K562 (cell line): ENCODE measurements around the gene PAFAH2. TPM values are rescaled to one million over a fixed set of nuclear protein-coding genes. Genes with fewer than 3 reads are reported as not detected.
A peak's percentile ranks its signal among the peaks of the same experiment; 100 is the strongest.

Experiments used
- CHD1 ChIP-seq: fragments of 200-600 bp; sonication (generic); IDR thresholded peaks from one replicate; pipeline ENCODE4 v1.6.1; 2012; ENCODE audit warnings: mild to moderate bottlenecking, moderate library complexity, low read length, inconsistent platforms
- DNMT1 ChIP-seq: fragments of 450-650 bp; IDR thresholded peaks from 2 replicates; pipeline ENCODE4 v1.6.1; 2016; ENCODE audit warnings: antibody characterized with exemption, mild to moderate bottlenecking
- FIP1L1 ChIP-seq: fragments of 200-400 bp; formaldehyde crosslinking; IDR thresholded peaks from 2 replicates; pipeline ENCODE4 v1.6.1; 2018; ENCODE audit warnings: mild to moderate bottlenecking, low read depth, low read length; ENCODE audit not compliant: poor library complexity, severe bottlenecking
- HDAC1 ChIP-seq, 2 experiments: fragments of 450-650 bp; IDR thresholded peaks; 2 replicates each; pipeline ENCODE4 v1.6.1; 2016 to 2017; ENCODE audit warnings: inconsistent platforms in 1 of 2, mild to moderate bottlenecking in 1 of 2, moderate library complexity in 1 of 2
- JUND ChIP-seq, 2 experiments: IDR thresholded peaks; 2 replicates in 1 of 2; 3 replicates in 1 of 2; pipeline ENCODE4 v1.6.1; 2011; ENCODE audit warnings: borderline replicate concordance in 2 of 2, low read depth in 2 of 2, low read length in 2 of 2, improper control_type of control experiment in 1 of 2, missing biosample characterization in 1 of 2, missing genetic modification characterization in 1 of 2, missing genetic modification reagents in 1 of 2
- KDM2B ChIP-seq: fragments of 250-450 bp; sonication (Bioruptor Pico); IDR thresholded peaks from 2 replicates; pipeline ENCODE4 v1.8.0; 2021; ENCODE audit warnings: mild to moderate bottlenecking, moderate library complexity
- LARP7 ChIP-seq: fragments of 450-650 bp; IDR thresholded peaks from 2 replicates; pipeline ENCODE4 v1.6.1; 2016
- MCM5 ChIP-seq: fragments of 450-650 bp; IDR thresholded peaks from 2 replicates; pipeline ENCODE4 v1.6.1; 2016; ENCODE audit warnings: low read depth
- MYNN ChIP-seq, 2 experiments: sonication (generic); formaldehyde crosslinking in 1 of 2; IDR thresholded peaks; 2 replicates each; pipeline versions ENCODE4 v1.5.0 to v1.6.1; 2016 to 2020; ENCODE audit warnings: antibody characterized with exemption in 1 of 2, missing genetic modification reagents in 1 of 2
- NBN ChIP-seq: fragments of 450-650 bp; IDR thresholded peaks from 2 replicates; pipeline ENCODE4 v1.6.1; 2016; ENCODE audit warnings: low read depth, mild to moderate bottlenecking
- PHF21A ChIP-seq: fragments of 450-650 bp; IDR thresholded peaks from 2 replicates; pipeline ENCODE4 v1.6.1; 2017; ENCODE audit warnings: low read depth, borderline replicate concordance
- RBM17 ChIP-seq: fragments of 200-400 bp; formaldehyde crosslinking; IDR thresholded peaks from 2 replicates; pipeline ENCODE4 v1.6.1; 2017; ENCODE audit warnings: low read depth, mild to moderate bottlenecking, low read length, borderline replicate concordance
- SIN3B ChIP-seq: fragments of 450-650 bp; IDR thresholded peaks from 2 replicates; pipeline ENCODE4 v1.6.1; 2017; ENCODE audit warnings: low read depth, mild to moderate bottlenecking, moderate library complexity
- SIX5 ChIP-seq, 2 experiments: IDR thresholded peaks; 2 replicates each; pipeline ENCODE4 v1.6.1; 2011; ENCODE audit warnings: low read length in 2 of 2, borderline replicate concordance in 1 of 2, low read depth in 1 of 2, mild to moderate bottlenecking in 1 of 2, moderate library complexity in 1 of 2; ENCODE audit not compliant: insufficient read depth in 1 of 2
- SMAD4 ChIP-seq: fragments of 250-450 bp; sonication (Bioruptor Pico); conservative IDR thresholded peaks from 2 replicates; pipeline ENCODE4 v1.8.0; 2021; ENCODE audit warnings: inconsistent platforms, mild to moderate bottlenecking, moderate library complexity
- SMARCB1 ChIP-seq: IDR thresholded peaks from 2 replicates; pipeline ENCODE4 v1.6.1; 2011; ENCODE audit warnings: improper control_type of control experiment, low read depth; ENCODE audit not compliant: insufficient read length
- SP1 ChIP-seq: sonication (generic); formaldehyde crosslinking; IDR thresholded peaks from 2 replicates; pipeline ENCODE4 v1.8.1; 2022; ENCODE audit warnings: mild to moderate bottlenecking, missing genetic modification reagents
- TAF7 ChIP-seq: fragments of 450-650 bp; IDR thresholded peaks from 2 replicates; pipeline ENCODE4 v1.6.1; 2016; ENCODE audit warnings: missing genetic modification characterization, missing compliant biosample characterization
- YBX1 ChIP-seq: fragments of 450-650 bp; IDR thresholded peaks from 2 replicates; pipeline ENCODE4 v1.7.1; 2016; ENCODE audit warnings: mild to moderate bottlenecking
- ZNF165 ChIP-seq: fragments of 250-450 bp; sonication (Bioruptor Pico); IDR thresholded peaks from 2 replicates; pipeline ENCODE4 v1.4.0; 2020; ENCODE audit warnings: borderline replicate concordance
- ZNF24 ChIP-seq: fragments of 450-650 bp; IDR thresholded peaks from 2 replicates; pipeline ENCODE4 v1.6.1; 2016
- ZNF512 ChIP-seq: IDR thresholded peaks from 2 replicates; pipeline ENCODE4 v1.6.1; 2016; ENCODE audit warnings: missing genetic modification characterization, missing compliant biosample characterization
- ZNF586 ChIP-seq: fragments of 450-650 bp; formaldehyde crosslinking; conservative IDR thresholded peaks from 2 replicates; pipeline ENCODE4 v1.4.0; 2020; ENCODE audit warnings: mild to moderate bottlenecking, moderate library complexity
- ZSCAN29 ChIP-seq: fragments of 450-650 bp; IDR thresholded peaks from 2 replicates; pipeline ENCODE4 v1.6.1; 2017
- polyA plus RNA-seq, 8 experiments: library from polyadenylated mRNA; depleted of rRNA in 4 of 8; stranded (reverse) in 5 of 8; unstranded in 3 of 8; fragments of >200 nt; fragmentation: Nextera tagmentation in 2 of 8; fragmentation: Illumina TruSeq in 1 of 8; extraction: Ambion mirVana in 2 of 8; extraction: Trizol in 1 of 8; gene quantifications; 2 replicates each; pipeline versions ENCODE4 v1.2.1 to v1.2.3, GENCODE V29; 2011 to 2014; ENCODE audit warnings: inconsistent platforms in 1 of 8, missing spikeins in 1 of 8
- total RNA-seq, 7 experiments: library from RNA; depleted of rRNA in 6 of 7; stranded (reverse); fragments of >200 nt in 6 of 7; fragmentation: Illumina TruSeq in 2 of 7; extraction: Trizol in 2 of 7; gene quantifications; 2 replicates each; pipeline versions ENCODE4 v1.2.1 to v1.2.3, GENCODE V29; 2011 to 2021; ENCODE audit warnings: low replicate concordance in 1 of 7
- TF ChIP-seq, protein P1 (sequence below): fragments of 250-450 bp; sonication (Bioruptor Pico); IDR thresholded peaks from 2 replicates; pipeline ENCODE4 v1.4.0; 2020; ENCODE audit warnings: mild to moderate bottlenecking, moderate library complexity

PAFAH2 gene
- total and polyA plus RNA-seq, 9 of the 15 experiments (the other 6 are each of a cell fraction or from before 2014, with no cell fraction given), result 4.2 to 10.9 (median 6.8) TPM

GRCh38 chr1:26035203-26035958, 37.5 kb upstream of the PAFAH2 start (continued):
- peak; percentile 78 for TF ChIP-seq SMAD4 (CRISPR knock-in tag)
- TF ChIP-seq RBM17, result no peak
- TF ChIP-seq KDM2B, result peak; percentile 95
- TF ChIP-seq CHD1, result no peak
- peak; percentile 71 for TF ChIP-seq PHF21A
- TF ChIP-seq DNMT1, result peak; percentile 83; the same call in 1 of the 2 replicates
- TF ChIP-seq MCM5, result no peak
- TF ChIP-seq SP1 (CRISPR knock-in tag), result peak; percentile 85
- peak; percentile 31; the same call in 1 of the 2 replicates for TF ChIP-seq ZNF24
- no peak for TF ChIP-seq ZNF586 (CRISPR knock-in tag)
- no peak for TF ChIP-seq SMARCB1
- TF ChIP-seq SIN3B, result peak; percentile 51; the same call in 1 of the 2 replicates
- no peak; the same call in 1 of the 2 replicates for TF ChIP-seq MYNN (IDR thresholded peaks at IDR 0.05)
- no peak for TF ChIP-seq MYNN (CRISPR knock-in tag; IDR thresholded peaks at IDR 0.05)
- TF ChIP-seq JUND (IDR thresholded peaks at IDR 0.05; ENCODE audit: borderline replicate concordance, low read depth, low read length), result peak; percentile 38; the same call in 1 of the 2 replicates
- TF ChIP-seq JUND (tag; IDR thresholded peaks at IDR 0.05; ENCODE audit: borderline replicate concordance, low read depth, low read length), result no peak; the same call in 2 of the 3 replicates
- TF ChIP-seq LARP7, result 0 out of 2 replicates have a peak, but pooled peaks have one; percentile 60
- 0 out of 2 replicates have a peak, but pooled peaks have one; percentile 69 for TF ChIP-seq TAF7 (tag)
- no peak; the same call in 1 of the 2 replicates for TF ChIP-seq ZNF165
- TF ChIP-seq ZSCAN29, result no peak
- peak; percentile 36 for TF ChIP-seq FIP1L1
- TF ChIP-seq NBN, result no peak
- TF ChIP-seq, protein P1, sequence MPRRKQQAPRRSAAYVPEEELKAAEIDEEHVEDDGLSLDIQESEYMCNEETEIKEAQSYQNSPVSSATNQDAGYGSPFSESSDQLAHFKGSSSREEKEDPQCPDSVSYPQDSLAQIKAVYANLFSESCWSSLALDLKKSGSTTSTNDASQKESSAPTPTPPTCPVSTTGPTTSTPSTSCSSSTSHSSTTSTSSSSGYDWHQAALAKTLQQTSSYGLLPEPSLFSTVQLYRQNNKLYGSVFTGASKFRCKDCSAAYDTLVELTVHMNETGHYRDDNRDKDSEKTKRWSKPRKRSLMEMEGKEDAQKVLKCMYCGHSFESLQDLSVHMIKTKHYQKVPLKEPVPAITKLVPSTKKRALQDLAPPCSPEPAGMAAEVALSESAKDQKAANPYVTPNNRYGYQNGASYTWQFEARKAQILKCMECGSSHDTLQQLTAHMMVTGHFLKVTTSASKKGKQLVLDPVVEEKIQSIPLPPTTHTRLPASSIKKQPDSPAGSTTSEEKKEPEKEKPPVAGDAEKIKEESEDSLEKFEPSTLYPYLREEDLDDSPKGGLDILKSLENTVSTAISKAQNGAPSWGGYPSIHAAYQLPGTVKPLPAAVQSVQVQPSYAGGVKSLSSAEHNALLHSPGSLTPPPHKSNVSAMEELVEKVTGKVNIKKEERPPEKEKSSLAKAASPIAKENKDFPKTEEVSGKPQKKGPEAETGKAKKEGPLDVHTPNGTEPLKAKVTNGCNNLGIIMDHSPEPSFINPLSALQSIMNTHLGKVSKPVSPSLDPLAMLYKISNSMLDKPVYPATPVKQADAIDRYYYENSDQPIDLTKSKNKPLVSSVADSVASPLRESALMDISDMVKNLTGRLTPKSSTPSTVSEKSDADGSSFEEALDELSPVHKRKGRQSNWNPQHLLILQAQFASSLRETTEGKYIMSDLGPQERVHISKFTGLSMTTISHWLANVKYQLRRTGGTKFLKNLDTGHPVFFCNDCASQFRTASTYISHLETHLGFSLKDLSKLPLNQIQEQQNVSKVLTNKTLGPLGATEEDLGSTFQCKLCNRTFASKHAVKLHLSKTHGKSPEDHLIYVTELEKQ (CRISPR knock-in tag), result no peak
- no peak for TF ChIP-seq YBX1
- TF ChIP-seq ZNF512, result no peak
- no peak for TF ChIP-seq SIX5 (IDR thresholded peaks at IDR 0.05; ENCODE audit: borderline replicate concordance in 1 of 2, insufficient read depth in 1 of 2, low read depth in 1 of 2, low read length in 2 of 2)
- peak in 1 of 2 experiments; percentile 79; a peak in 2 of 4 replicates for TF ChIP-seq HDAC1 (IDR thresholded peaks at IDR 0.05)
